Sciatic nerve (tissue), 2 donors: ENCODE measurements around the gene PRIM1. TPM values are rescaled to one million over a fixed set of nuclear protein-coding genes. Genes with fewer than 3 reads are reported as not detected.
A peak's percentile ranks its signal among the peaks of the same experiment; 100 is the strongest.
"Not testable (repeated sequence)": the region's sequence is repeated elsewhere in the genome, so short reads cannot be mapped to it uniquely, and the experiment has no call there.

Experiments used
- ATAC-seq: fragments of 200-7000 bp; cut with Tn5 transposase; one replicate; pipeline ENCODE4 v1.9.1; 2020; ENCODE audit warnings: mild to moderate bottlenecking, moderate library complexity
- DNase-seq: peaks from one replicate; pipeline ENCODE4 v3.0.0-alpha.2; 2020; ENCODE audit warnings: low spot score
- intact Hi-C: fragments of 100-400 bp; cut with DNase I; formaldehyde crosslinking; loops from one replicate; pipeline ENCODE4 v1.14.2; 2022
- total RNA-seq: library from RNA; stranded (reverse); fragmentation: NEBNext Ultra II Directional; extraction: Animal tissue kit (Norgen Biotek cat#: 25700); gene quantifications from one replicate; pipeline ENCODE4 v1.2.1, GENCODE V29; 2021
- donor health status: DM: no; HTN: no; CAD: no.
- donor health status: DM: no; HTN: no; CAD: no.

Gene PRIM1
- total RNA-seq, 1 donor from 2014 or later: 6.4 TPM

DNA sequence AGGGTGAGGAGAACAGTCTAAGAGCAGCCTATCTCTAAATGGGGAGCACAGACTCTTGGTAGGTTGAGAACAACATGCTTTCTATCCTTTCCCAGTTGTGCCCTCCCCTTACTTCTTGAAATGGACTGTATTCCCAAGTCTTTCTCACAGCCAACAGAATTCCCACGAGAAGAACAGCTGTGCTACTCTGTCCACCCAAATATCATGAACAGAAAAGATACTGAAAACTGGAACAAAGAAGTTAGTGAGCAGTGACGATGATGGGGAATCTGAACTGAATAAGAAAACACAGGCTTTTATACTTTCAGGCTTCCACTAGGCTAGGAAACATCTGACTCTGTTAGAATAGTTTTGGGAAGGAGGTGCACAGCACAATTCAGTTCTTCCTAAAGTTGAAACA is 30.4 kb downstream of the PRIM1 start:
- ATAC-seq: no peak
- intact Hi-C loops: no loop called here
- DNase-seq: no peak

DNA sequence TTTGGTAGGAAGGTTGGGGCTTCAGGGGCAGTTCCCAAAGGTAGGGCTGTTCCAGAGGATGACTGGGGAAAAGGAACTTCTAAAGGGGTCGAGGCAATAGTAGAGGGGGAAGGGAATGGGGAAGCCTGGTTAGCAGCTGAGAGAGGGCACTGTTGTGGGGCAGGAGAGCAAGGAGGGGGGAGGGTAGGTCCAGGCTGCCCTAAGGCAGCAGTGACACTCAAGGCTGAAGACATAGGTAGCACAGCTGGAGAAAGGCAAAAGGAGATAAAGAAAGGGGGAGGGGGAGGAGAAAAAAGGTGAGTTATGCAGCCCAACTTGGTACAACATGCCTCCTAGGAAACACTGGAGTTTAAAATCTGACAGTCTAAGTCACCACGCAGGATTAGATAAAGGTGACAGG is 30.9 kb downstream of the PRIM1 start:
- intact Hi-C loops: no loop called here
- no peak for DNase-seq
- ATAC-seq: no peak

DNA sequence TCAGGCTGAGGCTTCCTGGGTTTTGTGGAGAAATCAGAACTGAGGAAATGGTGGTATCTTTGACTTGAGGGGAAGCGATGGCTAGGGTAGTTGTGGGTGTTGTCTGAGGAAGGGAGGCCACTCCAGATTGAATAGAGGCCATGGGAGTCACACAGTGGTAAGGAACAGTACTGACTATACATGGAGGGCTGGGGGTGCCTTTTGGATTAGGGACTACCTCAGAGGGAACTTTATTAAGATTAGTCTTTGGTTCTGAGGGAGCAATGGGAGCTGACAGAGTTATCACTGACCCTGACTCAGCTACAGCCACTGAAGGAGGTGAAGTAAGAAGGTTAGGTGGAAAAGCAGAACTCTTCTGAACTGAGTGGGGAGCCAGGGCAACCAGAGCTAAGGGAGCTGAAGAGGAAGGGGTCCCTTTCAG is 31.4 kb downstream of the PRIM1 start:
- no peak for DNase-seq
- ATAC-seq: no peak
- intact Hi-C loops: no loop called here

DNA sequence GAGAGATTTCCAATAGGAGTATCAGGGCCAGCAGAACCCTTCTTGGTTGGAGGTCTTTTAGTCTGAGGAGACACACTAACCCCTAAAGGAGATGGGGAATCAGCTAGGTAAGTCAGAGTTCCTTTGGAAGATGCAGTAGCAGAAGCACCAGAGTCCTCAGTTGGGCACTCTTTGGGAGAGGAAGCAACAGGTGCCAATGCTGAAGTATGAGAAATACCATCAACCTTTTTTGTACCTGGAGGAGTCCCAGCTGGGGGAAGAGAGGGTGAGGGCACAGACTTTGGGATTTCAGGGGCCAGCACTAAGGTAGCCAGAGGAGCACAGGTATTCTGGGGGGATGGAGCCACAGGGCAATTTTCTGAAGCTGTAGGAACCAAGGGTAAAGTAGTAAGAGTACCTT is 33.1 kb downstream of the PRIM1 start:
- ATAC-seq (no peak), DNase-seq (no peak)
- intact Hi-C loops: no loop called here

DNA sequence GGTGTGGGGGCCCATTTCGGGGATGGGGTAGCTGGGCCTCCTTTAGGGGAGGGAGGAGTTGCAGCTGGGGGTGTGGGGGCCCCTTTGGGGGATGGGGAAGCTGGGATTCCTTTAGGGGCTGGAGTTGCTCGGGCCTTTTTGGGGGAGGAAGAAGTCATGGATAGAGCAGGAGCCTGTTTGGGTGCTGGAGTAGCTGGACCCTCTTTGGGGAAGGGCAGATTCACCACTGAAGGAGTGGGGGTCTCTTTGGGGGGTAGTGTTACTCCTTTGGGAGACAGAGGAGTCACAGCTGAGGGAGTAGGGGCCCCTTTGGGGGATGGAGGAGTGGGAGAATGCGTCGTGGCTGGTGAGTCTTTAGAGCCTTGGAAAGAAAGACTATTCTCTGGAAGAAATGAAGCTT is 33.5 kb downstream of the PRIM1 start:
- intact Hi-C loops: no loop called here
- ATAC-seq: no peak
- DNase-seq: no peak

DNA sequence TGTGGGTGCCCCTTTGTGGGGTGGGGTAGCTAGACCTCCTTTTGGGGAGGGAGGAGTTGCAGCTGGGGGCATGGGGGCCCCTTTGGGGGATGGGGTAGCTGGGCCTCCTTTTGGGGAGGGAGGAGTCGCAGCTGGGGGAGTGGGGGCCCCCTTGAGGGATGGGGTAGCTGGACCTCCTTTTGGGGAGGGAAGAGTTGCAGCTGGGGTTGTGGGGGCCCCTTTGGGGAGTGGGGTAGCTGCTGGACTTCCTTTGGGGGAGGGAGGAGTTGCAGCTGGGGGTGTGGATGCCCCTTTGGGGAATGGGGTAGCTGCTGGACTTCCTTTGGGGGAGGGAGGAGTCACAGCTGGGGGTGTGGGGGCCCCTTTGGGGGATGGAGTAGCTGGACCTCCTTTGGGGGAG is 34.0 kb downstream of the PRIM1 start:
- ATAC-seq: no peak
- no peak for DNase-seq
- intact Hi-C loops: no loop called here

DNA sequence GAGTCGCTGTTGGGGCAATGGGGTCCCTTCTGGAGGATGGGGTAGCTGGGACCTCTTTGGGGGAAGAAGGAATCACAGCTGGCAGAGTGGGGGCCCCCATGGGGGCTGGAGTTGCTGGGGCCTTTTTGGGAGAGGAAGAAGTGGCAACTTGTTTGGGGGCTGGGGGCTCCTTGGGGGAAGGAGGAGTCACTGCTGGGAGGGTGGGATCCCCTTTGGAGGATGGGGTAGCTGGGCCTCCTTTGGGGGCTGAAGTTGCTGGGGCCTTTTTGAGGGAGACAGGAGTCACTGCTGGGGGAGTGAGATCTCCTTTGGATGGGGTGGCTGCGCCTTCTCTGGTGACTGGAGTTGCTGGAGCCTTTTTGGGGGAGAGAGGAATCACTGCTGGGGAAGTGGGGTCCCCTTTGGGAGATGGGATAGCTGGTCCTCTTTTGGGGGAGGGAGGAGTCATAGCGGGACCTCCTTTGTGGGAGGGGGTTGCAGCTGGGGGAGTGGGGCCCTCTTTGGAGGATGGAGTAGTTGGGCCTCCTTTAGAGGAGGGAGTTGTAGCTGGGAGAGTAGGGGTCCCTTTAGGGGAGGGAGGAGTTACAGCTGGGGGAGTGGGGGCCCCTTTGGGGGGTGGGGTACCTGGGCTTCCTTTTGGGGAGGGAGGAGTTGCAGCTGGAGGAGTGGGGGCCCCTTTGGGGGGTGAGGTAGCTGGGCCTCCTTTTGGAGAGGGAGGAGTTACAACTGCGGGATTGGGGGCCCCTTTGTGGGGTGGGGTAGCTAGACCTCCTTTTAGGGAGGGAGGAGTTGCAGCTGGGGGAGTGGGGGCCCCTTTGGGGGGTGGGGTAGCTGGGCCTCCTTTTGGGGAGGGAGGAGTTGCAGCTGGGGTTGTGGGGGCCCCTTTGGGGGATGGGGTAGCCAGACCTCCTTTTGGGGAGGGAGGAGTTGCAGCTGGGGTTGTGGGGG is 34.9 kb downstream of the PRIM1 start:
- ATAC-seq (no peak), DNase-seq (no peak)
- intact Hi-C loops: no loop called here

DNA sequence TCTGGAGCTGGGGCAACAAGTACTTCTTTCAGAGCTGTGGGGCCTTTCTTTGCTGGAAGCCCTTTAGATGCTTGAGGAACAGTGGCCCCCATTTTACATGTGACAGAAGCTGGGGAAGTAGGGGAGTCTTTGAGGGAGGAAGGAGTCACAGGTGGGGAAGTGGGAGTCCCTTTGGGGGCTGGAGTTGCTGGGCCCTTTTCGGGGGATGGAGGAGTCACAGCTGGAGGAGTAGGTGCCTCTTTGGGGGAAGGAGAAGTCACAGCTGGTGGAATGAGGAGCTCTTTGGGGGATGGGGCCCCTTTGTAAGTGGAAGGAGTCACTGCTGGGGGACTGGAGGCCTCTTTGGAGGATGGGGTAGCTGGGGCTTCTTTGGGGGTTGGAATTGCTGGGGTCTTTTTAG is 35.7 kb downstream of the PRIM1 start:
- intact Hi-C loops: no loop called here
- ATAC-seq (no peak), DNase-seq (no peak)

DNA sequence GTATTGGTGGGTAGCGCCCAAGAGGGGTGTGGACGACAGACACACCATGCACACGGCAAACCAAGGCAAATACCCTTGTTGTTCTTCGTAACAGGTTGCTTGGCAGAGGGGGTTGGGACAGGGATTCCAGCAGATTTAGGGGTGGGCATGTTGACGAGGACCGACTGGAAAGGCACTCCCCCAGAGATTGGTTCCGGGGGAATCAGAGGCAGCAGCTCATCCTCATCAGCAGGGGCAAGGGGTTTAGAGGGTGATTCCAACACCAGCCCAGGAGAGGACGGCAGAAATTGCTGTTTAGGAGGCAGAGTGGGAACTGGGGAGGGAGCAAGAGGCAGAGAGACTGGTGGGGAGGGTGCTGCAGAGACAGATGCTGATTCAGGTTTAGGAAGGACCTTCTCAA is 36.3 kb downstream of the PRIM1 start:
- intact Hi-C loops: no loop called here
- DNase-seq (no peak), ATAC-seq (no peak)

DNA sequence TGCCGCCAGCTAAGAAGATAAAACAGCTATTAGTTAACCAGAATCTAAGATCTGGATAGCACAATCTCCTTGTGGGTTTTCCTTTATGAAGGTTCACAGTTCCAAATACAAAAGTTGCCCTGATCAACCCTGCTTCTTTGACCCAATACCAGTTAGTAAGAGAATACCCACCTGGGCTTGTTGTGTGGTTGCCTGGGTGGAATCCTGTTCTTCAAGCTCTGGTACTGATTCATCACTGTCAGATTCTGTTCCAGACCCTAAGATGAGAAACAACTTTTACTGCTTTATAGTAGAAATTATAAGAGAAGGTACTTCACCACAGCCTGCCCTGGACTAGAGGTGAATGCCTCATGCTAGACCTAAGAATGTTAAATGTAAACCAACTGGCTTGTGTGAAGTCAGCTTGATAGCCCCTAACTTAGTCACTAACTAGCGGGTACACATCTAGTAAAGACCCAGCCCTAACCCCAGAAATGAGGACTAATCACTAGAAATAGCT is 37.6 kb downstream of the PRIM1 start:
- no peak for ATAC-seq
- intact Hi-C loops: no loop called here

DNA sequence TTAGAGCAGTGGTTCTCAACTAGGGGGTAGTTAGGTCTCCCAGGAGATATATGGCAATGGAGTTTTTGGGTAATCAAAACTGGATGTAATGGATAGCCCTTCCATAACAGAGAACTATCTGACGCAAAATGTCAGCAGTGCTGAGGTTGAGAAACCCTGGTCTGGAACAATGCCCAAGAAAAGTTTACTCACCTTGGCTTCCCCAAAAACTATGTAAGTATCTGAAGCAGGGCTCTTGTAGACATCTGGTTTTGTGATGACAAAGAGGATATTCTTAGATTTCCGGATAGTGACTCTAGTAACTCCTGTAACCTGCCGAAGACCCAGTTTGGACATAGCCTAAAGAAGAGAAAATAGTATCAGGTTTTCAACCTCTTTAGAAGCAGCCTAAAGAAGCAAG is 38.8 kb downstream of the PRIM1 start:
- no peak for ATAC-seq

More for the DNA sequence above, 37.6 kb downstream of the PRIM1 start:
- no peak for DNase-seq

DNA sequence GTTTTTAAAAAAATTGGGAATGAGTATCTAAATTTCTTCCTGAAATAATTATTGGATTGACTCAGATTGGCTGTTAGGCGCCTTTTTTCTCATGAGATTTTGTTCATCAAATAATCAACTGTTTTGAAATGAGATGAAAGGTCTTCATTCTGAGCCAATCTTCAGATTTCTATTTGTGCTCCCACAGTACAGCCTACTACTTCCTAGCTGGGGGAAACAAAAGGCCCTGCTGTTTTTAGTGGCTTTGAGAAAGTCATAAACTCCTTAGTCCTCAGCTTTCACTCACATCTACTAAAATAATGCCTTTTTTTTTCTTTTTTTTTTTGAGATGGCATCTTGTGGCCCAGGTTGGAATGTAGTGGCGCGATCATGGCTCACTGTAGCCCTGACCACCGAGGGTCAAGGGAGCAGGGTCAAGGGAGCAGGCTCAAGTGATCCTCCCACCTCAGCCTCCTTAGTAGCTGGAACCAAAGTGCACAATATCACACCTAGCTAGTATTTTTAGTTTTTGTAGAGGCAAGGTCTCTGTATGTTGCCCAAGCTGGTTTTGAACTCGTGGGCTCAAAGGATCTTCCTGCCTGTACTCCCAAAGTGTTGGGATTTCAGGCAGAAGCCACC is 42.3 kb downstream of the PRIM1 start:
- intact Hi-C loops: no loop called here
- DNase-seq: no peak
- peak; percentile 20 for ATAC-seq

More for the DNA sequence above, 38.8 kb downstream of the PRIM1 start:
- intact Hi-C loops: no loop called here
- DNase-seq: no peak

DNA sequence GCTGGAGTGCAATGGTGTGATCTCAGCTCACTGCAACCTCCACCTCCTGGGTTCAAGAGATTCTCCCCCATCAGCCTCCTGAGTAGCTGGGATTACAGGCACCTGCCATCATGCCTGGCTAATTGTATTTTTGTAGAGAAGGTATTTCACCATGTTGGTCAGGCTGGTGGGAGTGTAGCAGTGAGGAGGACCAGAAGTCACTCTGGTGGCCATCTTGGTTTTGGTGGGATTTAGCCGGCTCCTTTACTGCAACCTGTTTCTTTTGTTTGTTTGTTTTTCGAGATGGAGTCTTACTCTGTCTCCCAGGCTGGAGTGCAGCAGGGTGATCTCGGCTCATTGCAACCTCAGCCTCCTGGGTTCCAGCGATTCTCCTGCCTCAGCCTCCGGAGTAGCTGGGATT is 47.6 kb downstream of the PRIM1 start:
- intact Hi-C loops, DNase-seq, ATAC-seq: not testable (repeated sequence)

DNA sequence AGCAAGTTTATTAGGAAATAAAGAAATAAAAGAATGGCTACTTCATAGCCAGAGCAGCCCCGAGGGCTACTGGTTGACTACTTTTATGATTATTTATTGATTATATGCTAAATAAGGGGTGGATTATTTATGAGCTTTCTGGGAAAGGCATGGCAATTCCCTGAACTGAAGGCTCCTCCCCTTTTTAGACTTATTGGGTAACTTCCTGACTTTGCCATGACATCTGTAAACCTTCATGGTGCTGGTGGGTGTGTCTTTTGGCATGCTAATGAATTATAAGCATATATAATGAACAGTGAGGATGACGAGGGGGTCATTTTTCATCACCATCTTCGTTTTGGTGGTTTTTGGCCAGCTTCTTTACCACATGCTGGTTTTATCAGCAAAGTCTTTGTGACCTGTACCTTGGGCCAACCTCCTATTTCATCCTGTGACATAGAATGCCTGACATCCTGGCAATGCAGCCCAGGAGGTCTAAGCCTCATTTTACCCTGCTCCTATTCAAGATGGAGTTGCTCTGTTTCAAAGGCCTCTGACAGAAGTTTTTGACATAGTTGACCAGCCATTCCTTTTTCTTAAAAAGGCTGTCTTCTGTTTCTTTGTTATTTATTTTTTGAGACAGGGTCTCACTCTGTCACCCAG is 53.0 kb downstream of the PRIM1 start:
- DNase-seq (no peak), ATAC-seq (no peak)
- intact Hi-C loops: no loop called here

DNA sequence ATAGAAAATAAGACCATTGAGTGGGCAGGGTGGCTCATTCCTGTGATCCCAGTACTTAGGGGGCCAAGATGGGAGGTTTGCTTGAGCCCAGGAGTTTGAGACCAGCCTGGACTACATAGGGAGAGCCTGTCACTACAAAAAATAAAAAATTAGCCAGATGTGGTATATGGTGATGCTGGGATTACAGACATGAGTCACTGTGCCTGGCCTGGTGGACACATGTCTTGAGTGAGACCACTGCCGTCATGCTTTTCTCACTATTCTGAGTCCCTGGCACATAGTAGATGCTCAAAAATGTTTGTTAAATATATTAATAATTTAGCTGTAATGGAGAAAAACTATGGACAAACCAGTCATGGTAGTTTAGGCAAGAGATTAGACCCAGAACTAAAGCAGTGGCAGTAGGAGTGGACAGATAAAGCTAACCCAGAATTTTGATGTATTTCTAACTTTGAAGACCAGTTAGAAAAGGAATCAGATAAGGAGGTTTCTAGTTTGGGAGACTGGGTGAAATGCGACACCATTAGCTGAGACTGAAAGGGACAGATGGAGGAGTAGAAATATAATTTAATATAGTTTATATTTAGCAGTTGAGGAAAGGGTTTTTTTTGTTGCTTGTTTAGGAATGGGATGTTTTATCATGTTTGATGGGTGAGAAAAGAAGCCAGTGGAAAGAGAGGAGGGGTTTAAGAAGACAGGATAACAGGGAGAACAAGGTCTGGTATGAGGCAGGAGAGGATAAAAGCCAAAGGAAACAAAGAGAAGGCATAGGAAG is 56.6 kb downstream of the PRIM1 start:
- intact Hi-C loops: no loop called here
- no peak for ATAC-seq
- no peak for DNase-seq

DNA sequence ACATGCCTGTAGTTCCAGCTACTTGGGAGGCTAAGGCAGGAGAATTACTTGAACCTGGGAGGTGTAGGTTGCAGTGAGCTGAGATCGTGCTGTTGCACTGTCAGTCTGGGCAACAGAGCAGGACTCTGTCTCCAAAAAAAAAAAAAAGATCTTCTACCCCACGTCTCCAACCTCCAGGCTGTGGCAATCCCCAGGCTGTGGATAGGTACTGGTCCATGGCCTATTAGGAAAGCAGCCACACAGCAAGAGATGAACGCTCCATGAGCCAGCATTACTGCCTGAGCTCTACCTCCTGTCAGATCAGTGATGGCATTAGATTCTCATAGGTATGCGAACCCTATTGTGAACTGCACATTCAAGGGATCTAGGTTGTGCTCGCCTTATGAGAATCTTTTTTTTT is 58.0 kb downstream of the PRIM1 start:
- peak; percentile 14 for DNase-seq
- intact Hi-C loops: no loop called here
- ATAC-seq: no peak

DNA sequence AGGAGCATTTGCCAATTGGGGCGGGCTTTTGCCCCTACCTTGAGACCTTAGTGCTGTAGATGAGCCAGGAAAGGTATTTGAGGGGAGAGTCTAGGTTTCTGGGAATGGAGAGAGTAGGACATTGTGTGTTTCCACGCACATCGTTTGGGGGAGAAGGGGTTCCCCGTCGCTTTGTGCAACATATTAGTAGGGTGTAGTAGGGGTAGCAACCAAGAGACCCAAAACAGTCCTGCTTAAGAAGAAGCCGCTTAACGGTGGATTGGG is 63.3 kb downstream of the PRIM1 start:
- DNase-seq: peak; percentile 59
- intact Hi-C loops: no loop called here
- ATAC-seq: no peak

DNA sequence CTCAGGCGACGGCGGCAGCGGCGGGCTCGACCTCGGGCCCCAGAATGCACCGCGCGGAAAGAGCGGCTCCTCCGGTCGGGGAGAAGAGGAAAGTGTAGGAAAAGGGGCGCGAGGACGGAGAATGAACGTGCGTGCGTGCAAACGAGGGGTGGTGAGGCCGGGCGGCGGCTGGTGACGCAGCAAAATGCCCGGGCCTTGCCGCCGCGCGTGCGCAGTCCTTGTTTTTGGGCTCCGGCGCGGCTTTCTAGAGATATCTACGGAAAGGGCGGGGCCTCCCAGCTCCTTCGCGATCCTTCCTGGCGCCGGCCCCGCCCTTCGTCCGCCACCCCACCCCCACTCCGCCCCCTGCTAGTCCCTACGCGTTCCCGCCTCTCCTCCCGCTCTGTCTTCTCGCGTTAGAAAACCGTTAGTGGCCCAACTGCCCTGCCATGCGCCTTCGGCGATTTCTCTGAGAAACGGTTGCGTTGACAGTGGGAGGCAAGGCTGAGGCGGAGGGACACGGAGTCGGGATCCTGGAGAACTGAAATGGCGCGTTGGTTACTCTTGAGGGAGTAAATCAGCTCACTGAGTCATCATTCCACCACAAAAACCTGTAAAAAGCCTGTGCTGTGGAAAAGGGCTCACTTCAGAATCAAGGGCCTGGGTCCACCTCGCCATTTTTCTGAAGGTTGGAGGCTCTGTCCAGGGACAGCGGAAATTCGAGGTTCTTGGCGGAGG is 63.8 kb downstream of the PRIM1 start, which contains the start of gene PTGES3:
Gene PTGES3 (minus strand): TSS at position 156 of the 717 bp plus-strand sequence. CDS start 285 bp downstream, outside the sequence.
- ATAC-seq (peak; percentile 97), DNase-seq (peak; percentile 98)
- intact Hi-C loops: no loop called here
